MCF 10A (cell line): ENCODE results near the gene ASAP2. TPM values are rescaled to one million over a fixed set of nuclear protein-coding genes. Genes with fewer than 3 reads are reported as not detected.

Experiments used
- BruUV-seq: library from RNA; stranded (reverse); fragments of 400-500 nt; replicated peaks from 2 replicates; lab custom pipeline; 2021; lab: Mats Ljungman, UMichigan
- CTCF ChIA-PET: fragments of 300-600 bp; sonication (Branson Sonifier 250); formaldehyde crosslinking; extraction: SDS; loops from one replicate; lab custom pipeline; 2021; ENCODE audit warnings: antibody characterized with exemption, inconsistent platforms; lab: Yijun Ruan, JAX
- POLR2A ChIA-PET: fragments of 300-600, 350-650 bp; sonication (Branson Sonifier 250); formaldehyde crosslinking; extraction: SDS; loops from one replicate; lab custom pipeline; 2020; ENCODE audit warnings: antibody characterized with exemption, inconsistent platforms; lab: Yijun Ruan, JAX
- DNase-seq: peaks from one replicate; pipeline ENCODE4 v3.0.0-alpha.2; 2018; ENCODE audit not compliant: unreplicated experiment
- H3K27ac Mint-ChIP-seq: one replicate; pipeline ENCODE4 v1.8.0; 2022; ENCODE audit warnings: mild to moderate bottlenecking, low read depth, mixed read lengths; ENCODE audit not compliant: unreplicated experiment
- H3K27me3 Mint-ChIP-seq: one replicate; pipeline ENCODE4 v1.8.0; 2022; ENCODE audit warnings: mixed read lengths; ENCODE audit not compliant: insufficient read depth, unreplicated experiment
- H3K36me3 Mint-ChIP-seq: one replicate; pipeline ENCODE4 v1.8.0; 2022; ENCODE audit warnings: mild to moderate bottlenecking, moderate library complexity, mixed read lengths; ENCODE audit not compliant: insufficient read depth, unreplicated experiment
- H3K4me1 Mint-ChIP-seq: one replicate; pipeline ENCODE4 v1.8.0; 2022; ENCODE audit warnings: mixed read lengths; ENCODE audit not compliant: insufficient read depth, unreplicated experiment
- H3K4me3 Mint-ChIP-seq: one replicate; pipeline ENCODE4 v1.8.0; 2022; ENCODE audit warnings: mild to moderate bottlenecking, moderate library complexity, mixed read lengths; ENCODE audit not compliant: unreplicated experiment
- H3K9me3 Mint-ChIP-seq: one replicate; pipeline ENCODE4 v1.8.0; 2022; ENCODE audit warnings: mixed read lengths; ENCODE audit not compliant: unreplicated experiment
- intact Hi-C: fragments of 100-400 bp; cut with micrococcal nuclease; formaldehyde crosslinking; loops from 2 replicates; pipeline ENCODE4 v1.14.1; 2022
- total RNA-seq: library from RNA; stranded (reverse); gene quantifications from 2 replicates; pipeline ENCODE4 v1.2.3, GENCODE V29; 2022
- TF ChIP-seq, protein P1 (sequence below): fragments of 200-600 bp; IDR thresholded peaks from one replicate; pipeline ENCODE4 v1.8.0; 2022; ENCODE audit warnings: antibody characterized with exemption, mild to moderate bottlenecking; ENCODE audit not compliant: unreplicated experiment

Gene ASAP2
- total RNA-seq, 1 experiment from 2014 or later: 80.8 TPM

GRCh38 chr2:9346885-9347284 lies 140.3 kb downstream of the ASAP2 start:
- TF ChIP-seq, protein P1, sequence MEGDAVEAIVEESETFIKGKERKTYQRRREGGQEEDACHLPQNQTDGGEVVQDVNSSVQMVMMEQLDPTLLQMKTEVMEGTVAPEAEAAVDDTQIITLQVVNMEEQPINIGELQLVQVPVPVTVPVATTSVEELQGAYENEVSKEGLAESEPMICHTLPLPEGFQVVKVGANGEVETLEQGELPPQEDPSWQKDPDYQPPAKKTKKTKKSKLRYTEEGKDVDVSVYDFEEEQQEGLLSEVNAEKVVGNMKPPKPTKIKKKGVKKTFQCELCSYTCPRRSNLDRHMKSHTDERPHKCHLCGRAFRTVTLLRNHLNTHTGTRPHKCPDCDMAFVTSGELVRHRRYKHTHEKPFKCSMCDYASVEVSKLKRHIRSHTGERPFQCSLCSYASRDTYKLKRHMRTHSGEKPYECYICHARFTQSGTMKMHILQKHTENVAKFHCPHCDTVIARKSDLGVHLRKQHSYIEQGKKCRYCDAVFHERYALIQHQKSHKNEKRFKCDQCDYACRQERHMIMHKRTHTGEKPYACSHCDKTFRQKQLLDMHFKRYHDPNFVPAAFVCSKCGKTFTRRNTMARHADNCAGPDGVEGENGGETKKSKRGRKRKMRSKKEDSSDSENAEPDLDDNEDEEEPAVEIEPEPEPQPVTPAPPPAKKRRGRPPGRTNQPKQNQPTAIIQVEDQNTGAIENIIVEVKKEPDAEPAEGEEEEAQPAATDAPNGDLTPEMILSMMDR: no peak
- no peaks in the 10 kb centered on the region for H3K4me1 Mint-ChIP-seq
- H3K36me3 Mint-ChIP-seq: peaks cover 83% of the 10 kb centered on the region
- DNase-seq: no peak
- intact Hi-C loops: no loop called here
- ChIA-PET CTCF (interaction anchor here (0.6 to 1.1 kb wide), 3 partner anchors 13 to 203 kb away, joined by 3 to 5 read pairs (median 4); no protein-coding TSS in a partner anchor), POLR2A (no interaction called here)
- no peaks in the 10 kb centered on the region for H3K27me3 Mint-ChIP-seq
- no TSS peak for BruUV-seq
- H3K27ac Mint-ChIP-seq: peak overlapping the region; percentile 66
- no peak overlapping the region for H3K4me3 Mint-ChIP-seq
- no peaks in the 10 kb centered on the region for H3K9me3 Mint-ChIP-seq

- TF ChIP-seq, protein P1: no peak
- no peaks in the 10 kb centered on the region for H3K4me1 Mint-ChIP-seq
- no peak for DNase-seq
- ChIA-PET POLR2A (no interaction called here), CTCF (interaction anchor here (1.0 to 1.1 kb wide), 2 partner anchors 14 to 39 kb away, joined by 4 to 5 read pairs; no protein-coding TSS in a partner anchor)
- H3K4me3 Mint-ChIP-seq: no peak overlapping the region
- peaks cover 79% of the 10 kb centered on the region for H3K36me3 Mint-ChIP-seq
- no peaks in the 10 kb centered on the region for H3K27me3 Mint-ChIP-seq
- intact Hi-C loops: no loop called here
- no peaks in the 10 kb centered on the region for H3K9me3 Mint-ChIP-seq
- no TSS peak for BruUV-seq
- H3K27ac Mint-ChIP-seq: peak overlapping the region; percentile 66
Observed at GRCh38 chr2:9347411-9347881, 140.8 kb downstream of the ASAP2 start.

GRCh38 chr2:9354318-9354717 lies 147.7 kb downstream of the ASAP2 start:
- Mint-ChIP-seq H3K27me3 (no peaks in the 10 kb centered on the region), H3K4me3 (no peak overlapping the region), H3K27ac (no peak overlapping the region), H3K4me1 (no peaks in the 10 kb centered on the region), H3K36me3 (peaks cover 84% of the 10 kb centered on the region), H3K9me3 (no peaks in the 10 kb centered on the region)
- intact Hi-C loops: no loop called here
- TF ChIP-seq, protein P1: no peak
- POLR2A ChIA-PET: interaction anchor here (0.6 kb wide), 1 partner anchor 12 kb away, joined by 3 read pairs; no protein-coding TSS in a partner anchor
- CTCF ChIA-PET: no interaction called here
- BruUV-seq: no TSS peak
- no peak for DNase-seq

- intact Hi-C loops: no loop called here
- TF ChIP-seq, protein P1: no peak
- ChIA-PET CTCF (interaction anchor here (0.6 to 1.2 kb wide), 3 partner anchors 9 to 212 kb away, joined by 3 read pairs; no protein-coding TSS in a partner anchor), POLR2A (interaction anchor here (0.7 to 1.2 kb wide), 3 partner anchors 9 to 31 kb away, joined by 3 to 4 read pairs (median 4); no protein-coding TSS in a partner anchor)
- Mint-ChIP-seq H3K36me3 (peaks cover 84% of the 10 kb centered on the region), H3K4me1 (no peaks in the 10 kb centered on the region), H3K4me3 (no peak overlapping the region), H3K27ac (no peak overlapping the region), H3K27me3 (no peaks in the 10 kb centered on the region), H3K9me3 (no peaks in the 10 kb centered on the region)
- DNase-seq: no peak
- no TSS peak for BruUV-seq
Observed at GRCh38 chr2:9355270-9355669, 148.7 kb downstream of the ASAP2 start.
